ENCODE data around the gene CLK4. TPM values are rescaled to one million over a fixed set of nuclear protein-coding genes. Genes with fewer than 3 reads are reported as not detected.

CLK4 gene
- total RNA-seq, 4 donors from 2014 or later = 18.4 to 38.3 (median 34.2) TPM

DNA sequence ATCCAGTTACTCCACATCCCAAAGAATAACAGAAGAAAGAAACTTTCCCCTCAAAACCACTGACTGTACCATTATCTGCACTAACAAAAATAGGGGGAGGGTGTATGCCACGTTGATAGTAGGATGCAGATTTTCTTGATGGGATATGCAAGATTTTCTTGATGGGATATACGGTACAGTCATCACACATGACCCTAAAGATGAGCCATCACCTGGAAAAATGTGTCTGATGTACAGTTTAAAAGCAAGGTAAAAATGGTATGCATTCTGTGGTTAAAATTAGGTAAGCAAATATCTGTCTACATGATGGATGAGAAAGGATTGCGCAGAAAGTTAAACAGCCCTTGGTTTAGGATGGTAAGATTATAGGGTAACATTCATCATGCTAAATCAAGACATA lies 45.2 kb downstream of the CLK4 start:
- WGBS, 2 donors = 67 to 70% methylated on average over 3 of the region's 3 CpGs
- no peak for TF ChIP-seq POLR2A (IDR thresholded peaks at IDR 0.05)
- TF ChIP-seq, protein P1, sequence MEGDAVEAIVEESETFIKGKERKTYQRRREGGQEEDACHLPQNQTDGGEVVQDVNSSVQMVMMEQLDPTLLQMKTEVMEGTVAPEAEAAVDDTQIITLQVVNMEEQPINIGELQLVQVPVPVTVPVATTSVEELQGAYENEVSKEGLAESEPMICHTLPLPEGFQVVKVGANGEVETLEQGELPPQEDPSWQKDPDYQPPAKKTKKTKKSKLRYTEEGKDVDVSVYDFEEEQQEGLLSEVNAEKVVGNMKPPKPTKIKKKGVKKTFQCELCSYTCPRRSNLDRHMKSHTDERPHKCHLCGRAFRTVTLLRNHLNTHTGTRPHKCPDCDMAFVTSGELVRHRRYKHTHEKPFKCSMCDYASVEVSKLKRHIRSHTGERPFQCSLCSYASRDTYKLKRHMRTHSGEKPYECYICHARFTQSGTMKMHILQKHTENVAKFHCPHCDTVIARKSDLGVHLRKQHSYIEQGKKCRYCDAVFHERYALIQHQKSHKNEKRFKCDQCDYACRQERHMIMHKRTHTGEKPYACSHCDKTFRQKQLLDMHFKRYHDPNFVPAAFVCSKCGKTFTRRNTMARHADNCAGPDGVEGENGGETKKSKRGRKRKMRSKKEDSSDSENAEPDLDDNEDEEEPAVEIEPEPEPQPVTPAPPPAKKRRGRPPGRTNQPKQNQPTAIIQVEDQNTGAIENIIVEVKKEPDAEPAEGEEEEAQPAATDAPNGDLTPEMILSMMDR (IDR thresholded peaks at IDR 0.05) = no peak
- no peak overlapping the region for H3K4me3 ChIP-seq (ENCODE audit: low read depth, poor library complexity, severe bottlenecking)
- DNase-seq (ENCODE audit: low spot score in 2 of 2) = no peak
- intact Hi-C loops (cut with DNase I; ENCODE audit: low total_unique reads) = no loop called here

DNA sequence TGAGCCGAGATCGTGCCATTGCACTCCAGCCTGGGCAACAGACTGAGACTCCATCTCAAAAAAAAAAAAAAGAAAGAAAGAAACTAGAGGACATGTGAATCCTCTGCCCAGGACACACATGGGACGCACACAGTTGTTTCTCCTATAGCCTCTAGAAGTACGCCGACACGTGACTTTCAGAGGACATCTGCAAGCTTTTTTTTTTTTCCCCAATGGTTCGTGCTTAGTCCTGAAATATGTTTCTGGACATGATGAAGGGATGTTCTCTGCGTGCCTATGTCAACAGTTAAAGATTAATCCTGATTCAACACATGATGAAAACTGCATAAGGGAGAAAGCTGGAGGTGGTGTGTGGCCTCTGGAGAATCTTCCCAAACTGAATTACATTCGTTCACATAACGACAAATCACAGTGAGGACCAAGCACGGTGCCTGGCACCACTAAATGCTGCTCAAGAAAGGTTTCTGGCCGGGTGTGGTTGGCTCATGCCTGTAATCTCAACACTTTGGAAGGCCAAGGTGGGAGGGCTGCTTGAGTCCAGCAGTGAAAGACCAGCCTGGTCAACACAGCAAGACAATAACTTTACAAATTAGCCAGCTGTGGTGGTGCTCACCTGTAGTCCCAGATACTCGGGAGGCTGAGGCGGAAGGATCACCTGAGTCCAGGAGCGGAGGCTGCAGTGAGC lies 46.4 kb downstream of the CLK4 start:
- WGBS, 2 donors = 77 to 85% methylated on average over 15 of the region's 15 CpGs
- TF ChIP-seq, protein P1 (IDR thresholded peaks at IDR 0.05) = no peak
- no peak for TF ChIP-seq POLR2A (IDR thresholded peaks at IDR 0.05)
- DNase-seq (ENCODE audit: low spot score in 2 of 2) = peak in 1 of 2 donors; percentile 53
- intact Hi-C loops (cut with DNase I; ENCODE audit: low total_unique reads) = no loop called here
- no peak overlapping the region for H3K4me3 ChIP-seq (ENCODE audit: low read depth, poor library complexity, severe bottlenecking)

DNA sequence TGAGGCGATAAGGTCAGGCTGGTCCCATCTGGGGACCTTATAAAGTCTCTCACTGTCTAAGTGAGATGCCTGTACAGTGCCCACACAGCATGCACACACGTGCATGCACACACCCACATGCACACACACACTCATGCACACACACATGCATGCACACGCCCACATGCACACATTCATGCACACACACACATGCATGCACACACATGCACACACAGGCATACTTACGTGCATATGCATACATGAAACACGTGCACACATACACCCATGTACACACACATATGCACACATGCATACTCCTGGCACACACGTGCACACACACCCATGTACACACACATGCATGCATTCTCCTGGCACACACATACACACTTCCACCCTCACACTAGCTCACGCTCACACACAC lies 48.9 kb downstream of the CLK4 start:
- H3K4me3 ChIP-seq (ENCODE audit: low read depth, poor library complexity, severe bottlenecking) = no peak overlapping the region
- 87 to 88% methylated on average over 7 of the region's 7 CpGs for WGBS, 2 donors
- DNase-seq (ENCODE audit: low spot score in 2 of 2) = no peak
- TF ChIP-seq POLR2A (IDR thresholded peaks at IDR 0.05) = no peak
- TF ChIP-seq, protein P1 (IDR thresholded peaks at IDR 0.05) = no peak
- intact Hi-C loops (cut with DNase I; ENCODE audit: low total_unique reads) = no loop called here

DNA sequence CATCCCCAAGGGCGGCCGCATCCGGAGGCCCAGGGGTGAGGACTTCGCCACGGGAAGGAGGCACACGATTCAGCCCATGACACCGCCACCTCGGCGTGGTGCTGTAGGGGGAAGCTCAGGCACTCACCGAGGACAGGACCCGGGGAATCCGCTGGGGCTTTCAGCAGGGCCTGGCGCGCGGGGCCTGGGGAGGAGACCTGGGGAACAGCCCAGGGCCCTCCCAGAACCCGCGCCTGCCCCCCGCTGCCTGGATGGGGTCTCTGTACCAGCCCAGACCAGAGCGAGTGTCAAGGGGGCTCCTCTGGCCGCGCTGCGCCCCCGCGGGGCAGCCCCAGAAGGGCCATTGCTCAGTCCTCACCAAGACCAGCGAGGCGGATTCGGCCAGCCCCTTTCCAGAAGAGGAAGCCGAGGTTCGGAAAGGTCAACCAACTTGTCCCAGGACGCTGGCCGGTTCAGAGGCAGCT lies 49.4 kb downstream of the CLK4 start:
- intact Hi-C loops (cut with DNase I; ENCODE audit: low total_unique reads) = no loop called here
- DNase-seq (ENCODE audit: low spot score in 2 of 2) = peak in 1 of 2 donors; percentile 81
- 64 to 72% methylated on average over 27 to 31 of the region's 31 CpGs for WGBS, 2 donors
- no peak overlapping the region for H3K4me3 ChIP-seq (ENCODE audit: low read depth, poor library complexity, severe bottlenecking)
- TF ChIP-seq, protein P1 (IDR thresholded peaks at IDR 0.05) = no peak
- TF ChIP-seq POLR2A (IDR thresholded peaks at IDR 0.05) = no peak

DNA sequence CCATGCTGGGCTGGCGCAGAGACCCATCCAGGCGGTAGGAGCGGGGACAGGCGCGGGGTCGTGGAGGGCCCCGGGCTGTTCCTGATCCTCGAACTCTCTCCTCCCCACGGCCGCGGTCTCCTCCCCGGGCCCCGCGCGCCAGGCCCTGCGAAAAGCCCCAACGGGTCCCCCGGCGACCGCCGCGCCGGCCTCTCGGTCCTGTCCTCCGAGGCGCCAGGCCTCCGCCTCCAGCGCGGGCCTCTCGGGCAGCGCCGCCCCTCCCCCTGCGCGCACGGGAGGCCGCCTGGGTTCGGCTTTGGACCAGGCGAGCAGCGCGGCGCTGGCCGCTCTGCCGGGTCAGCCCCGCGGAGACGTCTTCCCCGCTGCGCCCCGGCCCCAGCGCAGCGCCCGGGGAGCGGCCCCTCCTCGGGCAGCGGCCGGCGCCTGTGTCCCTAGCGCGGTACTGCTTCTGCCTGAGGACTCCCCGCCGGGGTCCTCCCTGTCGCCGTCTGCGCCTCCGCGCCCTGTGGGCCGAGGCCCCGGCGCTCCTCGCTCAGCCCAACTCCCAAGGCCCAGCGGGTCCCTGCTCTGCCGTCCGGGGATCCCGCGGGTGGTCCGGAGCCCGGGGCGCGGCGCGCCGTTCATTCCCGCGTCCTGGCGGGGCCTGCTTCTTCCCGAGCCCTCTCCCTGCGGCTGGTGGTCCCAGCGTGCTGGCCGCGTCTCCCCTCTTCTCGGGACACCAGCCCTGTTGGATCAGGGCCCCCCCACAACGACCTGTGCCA lies 50.1 kb downstream of the CLK4 start:
- DNase-seq (ENCODE audit: low spot score in 2 of 2) = peak in 1 of 2 donors; percentile 77
- no peak overlapping the region for H3K4me3 ChIP-seq (ENCODE audit: low read depth, poor library complexity, severe bottlenecking)
- intact Hi-C loops (cut with DNase I; ENCODE audit: low total_unique reads) = no loop called here
- TF ChIP-seq POLR2A (IDR thresholded peaks at IDR 0.05) = no peak
- TF ChIP-seq, protein P1 (IDR thresholded peaks at IDR 0.05) = no peak
- WGBS, 2 donors = 6 to 19% methylated on average over 7 to 84 of the region's 92 CpGs
